Keratinocyte (primary cell): ENCODE results near the gene PRM1. TPM values are rescaled to one million over a fixed set of nuclear protein-coding genes. Genes with fewer than 3 reads are reported as not detected.

ENCODE experiments used
- DNase-seq: peaks from one replicate; pipeline ENCODE4 v3.0.0-alpha.2; 2011; ENCODE audit warnings: low read depth, missing footprints, low spot score
- FAIRE-seq: peaks from 2 replicates; lab custom pipeline; 2011; peaks lifted over from hg19 to GRCh38; lab: Jason Lieb, UNC
- H2AFZ ChIP-seq: 2 replicates; pipeline ENCODE4 v1.6.0; 2012; ENCODE audit warnings: low read length, control low read depth, inconsistent platforms; ENCODE audit not compliant: control insufficient read depth
- H3K27ac ChIP-seq: 2 replicates; pipeline ENCODE4 v1.5.1; 2011; ENCODE audit warnings: low read length; ENCODE audit not compliant: control insufficient read depth, insufficient read depth
- H3K27me3 ChIP-seq: 3 replicates; pipeline ENCODE4 v1.6.0; 2011; ENCODE audit warnings: low read length; ENCODE audit not compliant: control insufficient read depth, insufficient read depth; ENCODE audit errors: extremely low read depth
- H3K36me3 ChIP-seq, 2 experiments: 2 replicates in 1 of 2; 3 replicates in 1 of 2; pipeline ENCODE4 v1.5.1; 2011; ENCODE audit warnings: low read length in 2 of 2, mild to moderate bottlenecking in 1 of 2; ENCODE audit not compliant: control insufficient read depth in 2 of 2, insufficient read depth in 2 of 2; ENCODE audit errors: extremely low read depth in 1 of 2
- H3K4me1 ChIP-seq: 3 replicates; pipeline ENCODE4 v1.5.1; 2011; ENCODE audit warnings: low read length; ENCODE audit not compliant: control insufficient read depth, insufficient read depth; ENCODE audit errors: extremely low read depth
- H3K4me2 ChIP-seq: 3 replicates; pipeline ENCODE4 v1.6.0; 2011; ENCODE audit warnings: low read depth, low read length; ENCODE audit not compliant: control insufficient read depth, insufficient read depth; ENCODE audit errors: extremely low read depth
- H3K4me3 ChIP-seq, 3 experiments: fragments of 200-600 bp in 1 of 3; sonication (generic) in 1 of 3; 2 replicates in 2 of 3; 3 replicates in 1 of 3; pipeline ENCODE4 v1.5.1; 2011 to 2016; ENCODE audit warnings: low read length in 3 of 3, mild to moderate bottlenecking in 3 of 3, control low read depth in 2 of 3, inconsistent platforms in 1 of 3, low read depth in 1 of 3, mixed read lengths in 1 of 3, mixed run types in 1 of 3, moderate library complexity in 1 of 3; ENCODE audit not compliant: control insufficient read depth in 2 of 3, insufficient read depth in 2 of 3; ENCODE audit errors: extremely low read depth in 1 of 3
- H3K79me2 ChIP-seq: 2 replicates; pipeline ENCODE4 v1.6.0; 2012; ENCODE audit warnings: low read length; ENCODE audit not compliant: control insufficient read depth, insufficient read depth
- H3K9ac ChIP-seq: 3 replicates; pipeline ENCODE4 v1.6.0; 2011; ENCODE audit warnings: low read length; ENCODE audit not compliant: control insufficient read depth, insufficient read depth; ENCODE audit errors: extremely low read depth
- H3K9me1 ChIP-seq: 3 replicates; pipeline ENCODE4 v1.6.0; 2011; ENCODE audit warnings: low read length; ENCODE audit not compliant: control insufficient read depth, insufficient read depth; ENCODE audit errors: extremely low read depth
- H3K9me3 ChIP-seq: 2 replicates; pipeline ENCODE4 v1.5.1; 2012; ENCODE audit warnings: low read depth, low read length; ENCODE audit not compliant: control insufficient read depth
- H4K20me1 ChIP-seq: 3 replicates; pipeline ENCODE4 v1.6.0; 2011; ENCODE audit warnings: low read length; ENCODE audit not compliant: control insufficient read depth, insufficient read depth; ENCODE audit errors: extremely low read depth
- EZH2 ChIP-seq: IDR thresholded peaks from one replicate; pipeline ENCODE4 v1.6.1; 2012; ENCODE audit warnings: inconsistent platforms, mild to moderate bottlenecking, low read length, moderate library complexity
- dilution Hi-C: fragments of 300-500 bp; cut with MboI; formaldehyde crosslinking; loops from one replicate; pipeline ENCODE4 v1.7.0; 2020; ENCODE audit warnings: low sequenced_read_pairs; ENCODE audit not compliant: extremely low pct_ligation_motif_present
- polyA plus RNA-seq, 5 experiments: library from polyadenylated mRNA; depleted of rRNA in 3 of 5; stranded (reverse) in 3 of 5; stranded (forward) in 1 of 5; unstranded in 1 of 5; fragments of >200 nt; gene quantifications; 1 replicate in 1 of 5; 2 replicates in 3 of 5; 3 replicates in 1 of 5; pipeline versions ENCODE4 v1.2.1 to v1.2.3, GENCODE V29; 2011 to 2012; ENCODE audit warnings: missing spikeins in 2 of 5, low read depth in 1 of 5, low replicate concordance in 1 of 5
- TF ChIP-seq, protein P1 (sequence below), 3 experiments: IDR thresholded peaks in 1 of 3; conservative IDR thresholded peaks in 1 of 3; optimal IDR thresholded peaks in 1 of 3; 2 replicates in 2 of 3; 3 replicates in 1 of 3; pipeline versions ENCODE3 to v1.5.1; 2011; ENCODE audit warnings: low read length in 3 of 3, mild to moderate bottlenecking in 3 of 3, moderate library complexity in 2 of 3, control low read depth in 1 of 3, inconsistent platforms in 1 of 3; ENCODE audit not compliant: insufficient read depth in 2 of 3; ENCODE audit errors: extremely low read depth in 1 of 3

PRM1 gene
- polyA plus RNA-seq, 1 donor (not counting 4 experiments of a cell fraction or from before 2014, with no cell fraction given) = not detected

DNA sequence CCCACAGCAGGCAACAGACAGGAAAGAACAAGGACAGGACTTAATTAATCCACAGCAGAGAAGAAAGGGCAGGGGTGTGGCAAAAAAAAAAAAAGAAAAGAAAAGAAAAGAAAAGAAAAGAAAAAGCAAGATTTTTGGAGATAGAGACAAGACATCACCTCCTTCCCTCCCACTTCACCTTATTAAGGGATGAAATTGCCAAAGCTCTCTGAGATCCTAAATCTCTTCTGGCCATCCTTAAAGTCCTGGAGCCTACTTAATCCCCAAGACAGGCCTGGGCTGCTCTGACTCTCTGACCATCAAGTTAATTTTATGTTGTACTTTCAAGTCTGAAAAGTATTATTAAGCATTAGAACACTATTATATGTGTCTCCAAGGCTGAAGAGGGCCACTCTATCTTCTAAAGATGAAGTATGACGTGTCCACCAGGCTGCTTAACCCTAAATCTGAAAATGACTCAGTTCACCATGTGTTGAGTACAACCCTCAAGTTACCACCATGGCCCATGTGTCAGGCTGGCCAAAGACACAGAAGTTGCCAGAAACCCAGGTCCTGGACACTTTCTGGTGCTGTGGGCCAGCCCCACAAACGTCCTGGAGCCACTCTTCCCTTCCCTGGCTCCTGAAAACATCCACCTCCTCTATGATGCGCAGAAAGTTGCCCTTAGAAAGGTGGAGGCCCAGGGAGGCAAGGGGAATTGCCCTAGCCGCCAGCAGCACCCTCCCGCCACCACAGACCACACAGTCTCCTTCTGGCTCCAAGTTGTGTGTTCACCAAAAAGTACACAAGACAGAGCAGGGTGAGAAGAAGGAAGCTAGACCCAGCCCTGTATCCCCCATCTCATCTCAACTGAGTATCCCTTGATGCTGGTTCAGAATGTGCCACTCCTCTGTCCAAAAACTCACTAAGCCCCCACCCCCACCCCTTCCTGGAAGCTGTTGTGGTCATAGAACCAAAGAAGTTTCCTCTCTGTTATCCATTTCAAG, 27.8 kb downstream of the PRM1 start:
- peaks cover 20% of the 10 kb centered on the region for H3K4me1 ChIP-seq
- TF ChIP-seq, protein P1, sequence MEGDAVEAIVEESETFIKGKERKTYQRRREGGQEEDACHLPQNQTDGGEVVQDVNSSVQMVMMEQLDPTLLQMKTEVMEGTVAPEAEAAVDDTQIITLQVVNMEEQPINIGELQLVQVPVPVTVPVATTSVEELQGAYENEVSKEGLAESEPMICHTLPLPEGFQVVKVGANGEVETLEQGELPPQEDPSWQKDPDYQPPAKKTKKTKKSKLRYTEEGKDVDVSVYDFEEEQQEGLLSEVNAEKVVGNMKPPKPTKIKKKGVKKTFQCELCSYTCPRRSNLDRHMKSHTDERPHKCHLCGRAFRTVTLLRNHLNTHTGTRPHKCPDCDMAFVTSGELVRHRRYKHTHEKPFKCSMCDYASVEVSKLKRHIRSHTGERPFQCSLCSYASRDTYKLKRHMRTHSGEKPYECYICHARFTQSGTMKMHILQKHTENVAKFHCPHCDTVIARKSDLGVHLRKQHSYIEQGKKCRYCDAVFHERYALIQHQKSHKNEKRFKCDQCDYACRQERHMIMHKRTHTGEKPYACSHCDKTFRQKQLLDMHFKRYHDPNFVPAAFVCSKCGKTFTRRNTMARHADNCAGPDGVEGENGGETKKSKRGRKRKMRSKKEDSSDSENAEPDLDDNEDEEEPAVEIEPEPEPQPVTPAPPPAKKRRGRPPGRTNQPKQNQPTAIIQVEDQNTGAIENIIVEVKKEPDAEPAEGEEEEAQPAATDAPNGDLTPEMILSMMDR (optimal IDR thresholded peaks at IDR 0.05 in 1 of 3, IDR thresholded peaks at IDR 0.05 in 1 of 3, conservative IDR thresholded peaks at IDR 0.05 in 1 of 3; ENCODE audit: extremely low read depth in 1 of 3, insufficient read depth in 2 of 3, low read length in 3 of 3) = no peak
- TF ChIP-seq EZH2 = no peak
- H3K4me2 ChIP-seq = peak overlapping the region; percentile 85
- peaks cover 19% of the 10 kb centered on the region for H3K79me2 ChIP-seq
- no peak overlapping the region for H3K27ac ChIP-seq
- no peaks in the 10 kb centered on the region for H3K9me1 ChIP-seq
- DNase-seq (no peak), FAIRE-seq (no peak)
- no peaks in the 10 kb centered on the region for H3K27me3 ChIP-seq
- dilution Hi-C loops = no loop called here
- no peak overlapping the region for H3K9ac ChIP-seq
- peak overlapping the region in 2 of 3 experiments; percentile 26 to 88 for H3K4me3 ChIP-seq
- H3K9me3 ChIP-seq = no peaks in the 10 kb centered on the region
- H4K20me1 ChIP-seq = no peaks in the 10 kb centered on the region
- H2AFZ ChIP-seq = no peak overlapping the region
- no peaks in the 10 kb centered on the region for H3K36me3 ChIP-seq

DNA sequence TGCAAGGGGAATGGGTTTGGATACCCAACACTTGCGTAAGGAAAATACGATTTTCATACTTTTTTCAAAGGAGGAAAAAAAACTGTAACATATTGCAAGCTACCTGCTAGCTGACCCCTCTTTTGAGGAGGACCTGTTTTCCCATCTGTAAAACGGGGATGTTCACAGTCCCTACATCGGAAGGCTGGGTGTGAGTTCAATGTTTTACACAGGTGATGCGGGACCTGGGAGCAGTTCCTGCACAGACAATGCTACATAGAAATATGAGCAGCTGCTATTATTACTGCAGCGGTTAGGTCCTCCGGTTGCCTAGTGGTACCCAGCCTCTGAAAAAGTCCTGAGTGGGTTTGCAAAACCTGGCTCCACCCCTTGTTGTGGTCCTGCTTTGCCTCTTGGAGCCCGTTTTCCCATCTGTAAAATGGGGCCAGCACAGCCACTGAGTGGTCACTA, 28.6 kb downstream of the PRM1 start:
- Histone ChIP-seq H3K9me1 (no peaks in the 10 kb centered on the region), H3K4me2 (no peak overlapping the region), H3K27me3 (no peaks in the 10 kb centered on the region), H3K79me2 (peaks cover 19% of the 10 kb centered on the region), H2AFZ (no peak overlapping the region), H3K36me3 (no peaks in the 10 kb centered on the region), H3K9me3 (no peaks in the 10 kb centered on the region), H3K27ac (no peak overlapping the region), H3K9ac (no peak overlapping the region), H3K4me3 (no peak overlapping the region), H3K4me1 (peaks cover 20% of the 10 kb centered on the region), H4K20me1 (no peaks in the 10 kb centered on the region)
- FAIRE-seq = no peak
- no peak for TF ChIP-seq EZH2
- TF ChIP-seq, protein P1 (optimal IDR thresholded peaks at IDR 0.05 in 1 of 3, IDR thresholded peaks at IDR 0.05 in 1 of 3, conservative IDR thresholded peaks at IDR 0.05 in 1 of 3; ENCODE audit: extremely low read depth in 1 of 3, insufficient read depth in 2 of 3, low read length in 3 of 3) = no peak
- DNase-seq = no peak
- dilution Hi-C loops = no loop called here
